Fibroblast of villous mesenchyme (primary cell): Measurements from ENCODE around the gene SHC2. TPM values are rescaled to one million over a fixed set of nuclear protein-coding genes. Genes with fewer than 3 reads are reported as not detected.

Experiments
- DNase-seq: peaks from one replicate; pipeline ENCODE4 v3.0.0-alpha.2; 2010; ENCODE audit warnings: low read depth
- H3K4me3 ChIP-seq: 2 replicates; pipeline ENCODE4 v1.5.1; 2011; ENCODE audit warnings: low read depth, mild to moderate bottlenecking, low read length
- total RNA-seq: library from RNA; depleted of rRNA; stranded (reverse); fragments of >200 nt; gene quantifications from 2 replicates; pipeline ENCODE4 v1.2.3, GENCODE V29; 2012
- TF ChIP-seq, protein P1 (sequence below): IDR thresholded peaks from 2 replicates; pipeline ENCODE4 v1.5.1; 2012; ENCODE audit warnings: low read depth, mild to moderate bottlenecking, low read length; ENCODE audit not compliant: insufficient read depth

SHC2 gene
- total RNA-seq, 1 donor, result 0.43 TPM

DNA sequence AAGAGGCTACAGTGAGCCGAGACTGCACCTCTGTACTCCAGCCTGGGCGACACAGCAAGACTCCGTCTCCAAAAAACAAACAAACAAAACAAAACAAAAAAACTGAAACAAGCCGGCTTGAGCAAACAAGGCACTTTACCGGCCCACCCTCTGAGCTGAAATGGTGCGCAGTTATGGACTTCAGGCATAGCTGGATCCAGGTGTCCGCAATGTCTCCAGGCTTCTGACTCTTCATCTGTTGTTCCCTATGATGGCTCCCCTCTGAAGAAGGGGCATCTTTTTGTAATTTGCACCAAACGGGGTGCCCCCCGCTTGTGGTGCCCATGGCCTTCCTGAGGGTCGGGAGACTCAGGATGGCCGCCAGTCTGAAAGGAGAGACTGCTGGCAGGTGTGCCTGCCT lies 58.0 kb downstream of the SHC2 start:
- TF ChIP-seq, protein P1, sequence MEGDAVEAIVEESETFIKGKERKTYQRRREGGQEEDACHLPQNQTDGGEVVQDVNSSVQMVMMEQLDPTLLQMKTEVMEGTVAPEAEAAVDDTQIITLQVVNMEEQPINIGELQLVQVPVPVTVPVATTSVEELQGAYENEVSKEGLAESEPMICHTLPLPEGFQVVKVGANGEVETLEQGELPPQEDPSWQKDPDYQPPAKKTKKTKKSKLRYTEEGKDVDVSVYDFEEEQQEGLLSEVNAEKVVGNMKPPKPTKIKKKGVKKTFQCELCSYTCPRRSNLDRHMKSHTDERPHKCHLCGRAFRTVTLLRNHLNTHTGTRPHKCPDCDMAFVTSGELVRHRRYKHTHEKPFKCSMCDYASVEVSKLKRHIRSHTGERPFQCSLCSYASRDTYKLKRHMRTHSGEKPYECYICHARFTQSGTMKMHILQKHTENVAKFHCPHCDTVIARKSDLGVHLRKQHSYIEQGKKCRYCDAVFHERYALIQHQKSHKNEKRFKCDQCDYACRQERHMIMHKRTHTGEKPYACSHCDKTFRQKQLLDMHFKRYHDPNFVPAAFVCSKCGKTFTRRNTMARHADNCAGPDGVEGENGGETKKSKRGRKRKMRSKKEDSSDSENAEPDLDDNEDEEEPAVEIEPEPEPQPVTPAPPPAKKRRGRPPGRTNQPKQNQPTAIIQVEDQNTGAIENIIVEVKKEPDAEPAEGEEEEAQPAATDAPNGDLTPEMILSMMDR, result no peak
- no peak overlapping the region for H3K4me3 ChIP-seq
- no peak for DNase-seq

DNA sequence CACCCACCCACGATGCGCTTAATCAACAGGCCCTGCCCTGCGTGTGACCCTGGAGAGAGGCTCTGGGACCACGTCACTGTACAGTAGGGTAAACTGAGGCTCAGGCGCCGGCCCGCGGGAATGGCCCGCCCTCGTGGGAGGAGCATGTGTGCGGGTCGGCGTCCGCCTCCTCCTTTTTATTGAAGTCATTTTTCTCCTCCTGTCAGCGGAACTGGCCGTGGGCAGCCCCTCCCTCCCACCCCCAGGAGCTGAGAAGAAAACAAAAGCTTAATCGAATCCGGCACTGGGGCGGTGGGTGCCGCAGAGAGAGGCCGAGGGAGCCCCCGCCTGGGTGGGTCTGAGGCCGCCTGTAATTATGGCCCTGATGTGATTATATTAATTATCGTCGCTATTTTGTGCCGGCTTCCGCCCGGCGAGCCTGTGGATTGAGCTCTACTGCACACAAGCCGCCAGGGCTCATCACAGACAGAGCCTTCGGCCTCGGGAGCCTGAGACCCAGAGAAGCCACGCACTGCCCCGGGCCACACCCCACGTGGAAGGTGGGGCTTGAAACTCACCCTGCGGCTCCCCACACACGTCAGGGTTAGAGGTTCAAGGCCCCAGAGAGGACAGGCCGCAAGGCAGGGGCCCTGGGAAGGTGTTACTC lies 58.8 kb downstream of the SHC2 start:
- no peak overlapping the region for H3K4me3 ChIP-seq
- TF ChIP-seq, protein P1, result no peak
- no peak for DNase-seq

DNA sequence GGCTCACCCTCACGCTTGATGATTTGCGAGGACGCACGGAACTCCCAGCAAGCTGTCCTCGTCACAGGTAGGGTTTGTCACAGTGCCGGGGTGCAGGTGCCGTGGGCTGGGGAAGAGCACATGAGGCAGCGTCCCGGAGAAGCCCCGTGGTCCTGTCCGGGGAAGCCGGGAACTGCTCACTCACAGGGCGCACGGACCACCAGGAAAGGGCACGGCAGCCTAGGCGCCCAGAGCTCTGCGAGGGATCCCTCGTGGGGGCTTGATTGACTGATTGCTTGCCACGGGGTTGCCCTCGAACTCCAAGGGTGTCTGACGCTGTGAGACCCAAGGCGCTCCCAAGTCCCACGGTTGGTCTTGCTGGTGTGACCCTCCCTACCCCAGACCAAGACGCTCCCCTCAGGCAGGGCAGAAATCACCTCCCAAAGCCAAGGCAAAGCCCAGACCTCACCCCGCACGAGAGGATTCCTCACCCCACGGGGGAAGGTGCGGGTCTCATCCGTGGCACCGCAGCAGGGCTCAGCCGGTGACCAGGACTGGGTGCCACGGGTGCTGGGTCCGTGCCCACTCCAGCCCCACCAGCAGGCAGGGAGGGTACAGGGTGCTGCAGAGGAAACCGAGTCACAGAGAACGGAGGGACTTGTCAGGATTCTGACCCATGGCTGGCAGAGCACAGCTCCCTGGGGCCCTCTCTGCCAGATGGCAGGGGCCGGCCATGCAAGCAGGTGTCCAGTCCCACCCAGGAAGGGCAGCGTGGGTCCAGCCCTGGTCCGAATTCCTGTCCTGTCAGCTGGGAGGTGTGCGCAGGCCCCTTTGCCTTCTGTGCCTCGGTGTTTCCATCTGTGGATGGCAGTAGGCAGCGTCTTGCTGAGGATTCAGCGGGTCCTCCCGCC lies 59.6 kb downstream of the SHC2 start:
- DNase-seq, result no peak
- no peak overlapping the region for H3K4me3 ChIP-seq
- TF ChIP-seq, protein P1, result no peak

DNA sequence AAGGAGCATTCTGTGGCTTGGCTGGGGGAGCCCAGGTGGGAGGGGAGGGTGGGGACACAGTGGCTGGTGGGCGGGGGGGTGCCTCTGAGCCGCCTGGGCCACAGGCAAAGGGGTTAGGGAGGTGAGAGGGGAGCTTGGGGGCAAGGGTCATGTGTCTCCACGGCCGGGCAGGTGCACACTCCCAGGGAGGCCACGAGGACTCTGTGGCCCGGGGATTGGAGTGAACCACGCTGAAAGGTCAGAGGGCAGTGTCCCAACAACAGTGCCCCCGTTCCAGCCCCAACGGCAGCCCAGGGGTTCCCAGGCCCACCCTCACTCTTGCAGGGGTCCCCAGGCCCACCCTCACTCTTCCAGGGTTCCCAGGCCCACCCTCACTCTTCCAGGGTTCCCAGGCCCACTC lies 61.5 kb downstream of the SHC2 start:
- TF ChIP-seq, protein P1, result no peak
- no peak overlapping the region for H3K4me3 ChIP-seq
- DNase-seq, result no peak

DNA sequence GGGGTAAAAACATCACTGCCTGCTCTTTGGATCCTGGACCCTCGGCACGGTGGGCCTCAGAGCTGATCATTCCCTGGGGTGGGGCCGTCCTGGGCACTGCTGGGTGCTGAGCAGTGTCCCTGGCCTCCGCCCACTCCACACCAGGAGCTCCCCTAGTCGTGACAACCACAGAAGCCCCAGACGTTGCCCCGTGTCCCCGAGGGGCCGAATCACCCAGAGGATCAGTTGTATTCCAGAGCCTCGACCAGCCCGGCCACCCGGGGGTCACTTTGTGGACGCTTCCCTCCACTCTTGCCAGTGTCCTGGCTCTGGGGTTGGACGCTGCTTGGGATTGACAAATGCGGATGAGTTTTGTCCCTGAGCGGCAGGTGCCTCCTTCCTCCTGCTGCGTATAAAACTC lies 62.1 kb downstream of the SHC2 start:
- DNase-seq, result no peak
- H3K4me3 ChIP-seq, result no peak overlapping the region
- TF ChIP-seq, protein P1, result no peak

DNA sequence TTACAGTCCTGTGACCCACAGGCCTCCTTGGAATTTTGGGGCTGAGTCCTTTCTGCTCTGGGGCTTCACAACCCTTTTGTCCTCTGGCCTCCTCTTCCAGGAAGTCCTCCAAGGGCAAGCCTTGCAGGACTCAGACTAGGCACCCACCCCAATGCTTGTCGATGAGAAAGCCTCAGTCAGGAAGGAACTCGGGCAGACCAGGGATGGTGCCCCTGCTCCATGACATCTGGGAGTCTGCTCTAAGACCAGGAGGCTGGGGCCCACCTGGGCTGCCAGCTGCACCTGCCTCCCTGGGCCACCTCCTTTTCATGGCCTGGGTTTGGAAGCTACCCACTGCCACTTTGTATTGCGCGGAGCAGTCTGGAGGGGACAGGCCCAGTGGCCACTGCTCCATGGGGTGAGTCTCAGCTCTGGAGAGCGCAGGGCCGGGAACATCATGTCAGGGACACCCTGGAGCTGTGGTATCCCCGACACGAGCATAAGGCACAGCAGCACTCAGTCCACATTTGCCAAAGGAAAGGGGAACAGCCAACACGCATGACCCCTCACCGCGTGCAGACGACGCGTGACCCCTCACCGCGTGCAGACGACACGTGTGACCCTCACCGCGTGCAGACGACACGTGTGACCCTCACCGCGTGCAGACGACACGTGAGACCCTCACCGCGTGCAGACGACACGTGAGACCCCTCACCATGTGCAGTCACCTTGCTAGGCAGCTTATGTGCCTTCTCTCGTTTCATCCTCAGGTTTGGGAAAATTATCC lies 62.7 kb downstream of the SHC2 start:
- TF ChIP-seq, protein P1, result no peak
- no peak for DNase-seq
- H3K4me3 ChIP-seq, result no peak overlapping the region
